ENCODE results near the gene PRR7.

Gene PRR7

DNA sequence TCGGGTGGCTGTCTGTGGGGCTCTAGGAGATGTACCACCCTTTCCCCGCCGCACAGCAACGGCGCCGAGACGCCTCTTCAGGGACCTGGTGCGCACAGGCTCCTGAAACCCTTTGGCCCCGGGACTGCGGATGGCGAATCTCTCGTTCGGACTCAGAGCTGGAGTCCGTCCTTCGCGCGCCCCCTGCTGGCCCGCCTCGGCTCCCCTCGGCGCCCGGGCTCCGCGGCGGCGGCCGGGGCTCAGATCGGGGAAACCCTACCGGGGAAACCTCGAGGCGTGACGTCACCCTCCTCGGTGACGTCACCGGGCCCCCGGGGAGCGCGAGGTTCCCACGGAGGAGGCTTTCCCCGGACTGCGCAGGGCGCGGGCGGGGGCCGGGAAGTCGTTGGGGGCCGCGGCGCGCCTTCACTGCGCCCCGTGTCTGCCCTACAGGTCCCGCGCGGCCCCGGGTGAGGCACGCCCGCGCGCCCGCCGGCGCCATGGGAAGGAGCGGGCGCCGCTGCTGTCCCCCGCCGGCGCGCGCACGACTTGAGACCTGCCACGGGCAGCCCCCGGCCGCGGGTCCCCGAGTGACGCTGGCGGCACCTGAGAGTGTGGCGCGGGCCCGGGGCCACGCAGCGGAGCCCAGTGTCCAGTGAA is 7.9 kb downstream of the PRR7 start:
- no peaks in the 10 kb centered on the region for H3K36me3 ChIP-seq (replicated peaks; ENCODE audit: insufficient read depth, low read length)
- H3K4me3 ChIP-seq (ENCODE audit: low read length), result peak overlapping the region; percentile 76
- no peaks in the 10 kb centered on the region for H3K9me2 ChIP-seq (replicated peaks; ENCODE audit: insufficient read depth, low read length)
- TF ChIP-seq EZH2 (optimal IDR thresholded peaks at IDR 0.05; ENCODE audit: low read depth, low read length) (no peak), EZH2phosphoT487 (IDR thresholded peaks at IDR 0.05; ENCODE audit: low read length) (no peak)
- TF ChIP-seq, protein P1, sequence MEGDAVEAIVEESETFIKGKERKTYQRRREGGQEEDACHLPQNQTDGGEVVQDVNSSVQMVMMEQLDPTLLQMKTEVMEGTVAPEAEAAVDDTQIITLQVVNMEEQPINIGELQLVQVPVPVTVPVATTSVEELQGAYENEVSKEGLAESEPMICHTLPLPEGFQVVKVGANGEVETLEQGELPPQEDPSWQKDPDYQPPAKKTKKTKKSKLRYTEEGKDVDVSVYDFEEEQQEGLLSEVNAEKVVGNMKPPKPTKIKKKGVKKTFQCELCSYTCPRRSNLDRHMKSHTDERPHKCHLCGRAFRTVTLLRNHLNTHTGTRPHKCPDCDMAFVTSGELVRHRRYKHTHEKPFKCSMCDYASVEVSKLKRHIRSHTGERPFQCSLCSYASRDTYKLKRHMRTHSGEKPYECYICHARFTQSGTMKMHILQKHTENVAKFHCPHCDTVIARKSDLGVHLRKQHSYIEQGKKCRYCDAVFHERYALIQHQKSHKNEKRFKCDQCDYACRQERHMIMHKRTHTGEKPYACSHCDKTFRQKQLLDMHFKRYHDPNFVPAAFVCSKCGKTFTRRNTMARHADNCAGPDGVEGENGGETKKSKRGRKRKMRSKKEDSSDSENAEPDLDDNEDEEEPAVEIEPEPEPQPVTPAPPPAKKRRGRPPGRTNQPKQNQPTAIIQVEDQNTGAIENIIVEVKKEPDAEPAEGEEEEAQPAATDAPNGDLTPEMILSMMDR (IDR thresholded peaks at IDR 0.05; ENCODE audit: low read length), result peak; percentile 86
- no peaks in the 10 kb centered on the region for H4K20me1 ChIP-seq (ENCODE audit: insufficient read depth, low read length)
- peak overlapping the region; percentile 97 for H3K4me2 ChIP-seq (ENCODE audit: low read depth, low read length)
- no peaks in the 10 kb centered on the region; the same call in 1 of the 2 replicates for H3K79me2 ChIP-seq (ENCODE audit: low read length)
- no peaks in the 10 kb centered on the region for H3K9me3 ChIP-seq (replicated peaks; ENCODE audit: insufficient read depth, low read length)
- peak overlapping the region; percentile 87 for H3K9ac ChIP-seq (ENCODE audit: low read length)
- peaks cover 15% of the 10 kb centered on the region for H3F3A ChIP-seq (ENCODE audit: insufficient read depth, low read length)
- H3K27me3 ChIP-seq (replicated peaks; ENCODE audit: insufficient read depth, low read length), result peaks cover 6% of the 10 kb centered on the region; the same call in 1 of the 2 replicates
- DNase-seq, result peak; percentile 91
- H2AFZ ChIP-seq (ENCODE audit: low read length), result peak overlapping the region; percentile 79
- H3K4me1 ChIP-seq (ENCODE audit: low read length), result peaks cover 17% of the 10 kb centered on the region
- H3K27ac ChIP-seq (ENCODE audit: low read length), result peak overlapping the region; percentile 78

DNA sequence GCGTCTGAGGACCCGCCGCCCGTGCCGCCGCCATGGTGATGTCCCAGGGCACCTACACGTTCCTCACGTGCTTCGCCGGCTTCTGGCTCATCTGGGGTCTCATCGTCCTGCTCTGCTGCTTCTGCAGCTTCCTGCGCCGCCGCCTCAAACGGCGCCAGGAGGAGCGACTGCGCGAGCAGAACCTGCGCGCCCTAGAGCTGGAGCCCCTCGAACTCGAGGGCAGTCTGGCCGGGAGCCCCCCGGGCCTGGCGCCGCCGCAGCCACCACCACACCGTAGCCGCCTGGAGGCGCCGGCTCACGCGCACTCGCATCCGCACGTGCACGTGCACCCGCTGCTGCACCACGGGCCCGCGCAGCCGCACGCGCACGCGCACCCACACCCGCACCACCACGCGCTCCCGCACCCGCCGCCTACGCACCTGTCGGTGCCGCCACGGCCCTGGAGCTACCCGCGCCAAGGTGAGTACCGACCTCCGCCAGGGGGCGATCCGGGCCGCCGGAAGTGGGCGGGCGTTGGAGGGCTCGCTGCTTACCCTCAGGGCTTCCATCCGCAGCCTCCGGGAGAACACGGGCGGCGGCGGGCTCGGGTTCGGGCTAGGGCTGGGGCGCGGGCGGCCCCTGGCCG is 8.5 kb downstream of the PRR7 start:
- H3K4me2 ChIP-seq (ENCODE audit: low read depth, low read length), result peak overlapping the region; percentile 97
- H3K36me3 ChIP-seq (replicated peaks; ENCODE audit: insufficient read depth, low read length), result no peaks in the 10 kb centered on the region
- H3K27me3 ChIP-seq (replicated peaks; ENCODE audit: insufficient read depth, low read length), result peaks cover 11% of the 10 kb centered on the region
- H3K27ac ChIP-seq (ENCODE audit: low read length), result peak overlapping the region; percentile 78
- peaks cover 17% of the 10 kb centered on the region for H3K4me1 ChIP-seq (ENCODE audit: low read length)
- H3F3A ChIP-seq (ENCODE audit: insufficient read depth, low read length), result peaks cover 15% of the 10 kb centered on the region
- H3K79me2 ChIP-seq (ENCODE audit: low read length), result no peaks in the 10 kb centered on the region; the same call in 1 of the 2 replicates
- peak; percentile 93 for DNase-seq
- H3K9me2 ChIP-seq (replicated peaks; ENCODE audit: insufficient read depth, low read length), result no peaks in the 10 kb centered on the region
- no peaks in the 10 kb centered on the region for H4K20me1 ChIP-seq (ENCODE audit: insufficient read depth, low read length)
- peak overlapping the region; percentile 87 for H3K9ac ChIP-seq (ENCODE audit: low read length)
- no peaks in the 10 kb centered on the region for H3K9me3 ChIP-seq (replicated peaks; ENCODE audit: insufficient read depth, low read length)
- TF ChIP-seq, protein P1 (IDR thresholded peaks at IDR 0.05; ENCODE audit: low read length), result peak; percentile 71
- TF ChIP-seq EZH2 (optimal IDR thresholded peaks at IDR 0.05; ENCODE audit: low read depth, low read length), result no peak
- H2AFZ ChIP-seq (ENCODE audit: low read length), result peak overlapping the region; percentile 79
- H3K4me3 ChIP-seq (ENCODE audit: low read length), result peak overlapping the region; percentile 76

DNA sequence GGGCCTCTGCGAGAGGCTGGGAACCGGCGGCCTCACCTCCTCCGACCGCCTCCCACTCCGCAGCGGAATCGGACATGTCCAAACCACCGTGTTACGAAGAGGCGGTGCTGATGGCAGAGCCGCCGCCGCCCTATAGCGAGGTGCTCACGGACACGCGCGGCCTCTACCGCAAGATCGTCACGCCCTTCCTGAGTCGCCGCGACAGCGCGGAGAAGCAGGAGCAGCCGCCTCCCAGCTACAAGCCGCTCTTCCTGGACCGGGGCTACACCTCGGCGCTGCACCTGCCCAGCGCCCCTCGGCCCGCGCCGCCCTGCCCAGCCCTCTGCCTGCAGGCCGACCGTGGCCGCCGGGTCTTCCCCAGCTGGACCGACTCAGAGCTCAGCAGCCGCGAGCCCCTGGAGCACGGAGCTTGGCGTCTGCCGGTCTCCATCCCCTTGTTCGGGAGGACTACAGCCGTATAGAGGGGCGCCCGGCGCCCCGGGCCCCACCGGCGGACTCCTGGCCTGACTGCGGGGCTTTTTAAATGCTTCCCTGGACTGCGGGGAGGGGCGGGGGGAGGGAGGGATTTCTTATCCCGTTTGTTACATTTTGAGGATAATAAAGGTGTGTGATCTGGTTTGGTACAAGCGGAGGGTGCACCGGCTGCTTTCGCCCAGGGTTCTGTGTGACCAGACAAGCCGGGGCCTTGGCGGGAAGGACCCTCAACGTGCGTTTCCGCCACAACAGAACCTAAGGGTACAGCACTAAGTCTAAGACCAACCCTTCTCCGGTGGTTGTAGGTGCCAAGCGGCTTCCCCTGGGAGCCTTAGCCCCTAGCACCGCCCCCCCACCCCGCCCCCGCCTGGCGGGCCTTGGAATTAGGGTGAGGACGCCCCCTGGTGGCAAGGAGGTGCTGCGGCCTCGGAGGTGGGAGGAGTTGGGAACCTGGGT is 9.3 kb downstream of the PRR7 start:
- peak overlapping the region; percentile 79 for H2AFZ ChIP-seq (ENCODE audit: low read length)
- H3K4me3 ChIP-seq (ENCODE audit: low read length), result peak overlapping the region; percentile 76
- H3F3A ChIP-seq (ENCODE audit: insufficient read depth, low read length), result peaks cover 15% of the 10 kb centered on the region
- no peaks in the 10 kb centered on the region for H3K9me3 ChIP-seq (replicated peaks; ENCODE audit: insufficient read depth, low read length)
- peak overlapping the region; percentile 97 for H3K4me2 ChIP-seq (ENCODE audit: low read depth, low read length)
- H3K27me3 ChIP-seq (replicated peaks; ENCODE audit: insufficient read depth, low read length), result peaks cover 17% of the 10 kb centered on the region
- no peaks in the 10 kb centered on the region; the same call in 1 of the 2 replicates for H3K79me2 ChIP-seq (ENCODE audit: low read length)
- H3K36me3 ChIP-seq (replicated peaks; ENCODE audit: insufficient read depth, low read length), result no peaks in the 10 kb centered on the region
- peak; percentile 91 for DNase-seq
- H3K4me1 ChIP-seq (ENCODE audit: low read length), result peaks cover 17% of the 10 kb centered on the region
- H3K9me2 ChIP-seq (replicated peaks; ENCODE audit: insufficient read depth, low read length), result no peaks in the 10 kb centered on the region
- H4K20me1 ChIP-seq (ENCODE audit: insufficient read depth, low read length), result no peaks in the 10 kb centered on the region
- H3K27ac ChIP-seq (ENCODE audit: low read length), result peak overlapping the region; percentile 78
- H3K9ac ChIP-seq (ENCODE audit: low read length), result peak overlapping the region; percentile 87
- TF ChIP-seq, protein P1 (IDR thresholded peaks at IDR 0.05; ENCODE audit: low read length), result peak; percentile 81
- no peak for TF ChIP-seq EZH2phosphoT487 (IDR thresholded peaks at IDR 0.05; ENCODE audit: low read length)
- TF ChIP-seq EZH2 (optimal IDR thresholded peaks at IDR 0.05; ENCODE audit: low read depth, low read length), result no peak

All from MM.1S (cell line).